SK-N-SH (cell line): ENCODE data around the gene PAQR7. TPM values are rescaled to one million over a fixed set of nuclear protein-coding genes. Genes with fewer than 3 reads are reported as not detected.
A peak's percentile ranks its signal among the peaks of the same experiment; 100 is the strongest.

ENCODE experiments used
- CHD2 ChIP-seq: fragments of 150-350 bp; IDR thresholded peaks from 2 replicates; pipeline ENCODE4 v1.6.1; 2018; ENCODE audit warnings: low read length; ENCODE audit not compliant: partially characterized antibody
- ELF1 ChIP-seq: IDR thresholded peaks from 2 replicates; pipeline ENCODE4 v1.4.0; 2012
- EP300 ChIP-seq, 2 experiments: IDR thresholded peaks; 2 replicates each; pipeline versions ENCODE4 v1.4.0 to v1.6.1; 2012; ENCODE audit warnings: borderline replicate concordance in 1 of 2, low read depth in 1 of 2, low read length in 1 of 2
- EZH2phosphoT487 ChIP-seq: fragments of 200-600 bp; sonication (generic); IDR thresholded peaks from 2 replicates; pipeline ENCODE4 v1.6.1; 2017; ENCODE audit warnings: low read depth, mixed run types, mild to moderate bottlenecking, antibody characterized with exemption, moderate library complexity, borderline replicate concordance
- FOSL2 ChIP-seq: IDR thresholded peaks from 2 replicates; pipeline ENCODE4 v1.4.0; 2012; ENCODE audit warnings: low read depth, mild to moderate bottlenecking, moderate library complexity, borderline replicate concordance
- GABPA ChIP-seq: IDR thresholded peaks from 2 replicates; pipeline ENCODE4 v1.4.0; 2012; ENCODE audit warnings: low read depth, mild to moderate bottlenecking
- MEF2A ChIP-seq: IDR thresholded peaks from 2 replicates; pipeline ENCODE4 v1.4.0; 2012; ENCODE audit warnings: low read depth, borderline replicate concordance
- MXI1 ChIP-seq: IDR thresholded peaks from 2 replicates; pipeline ENCODE4 v1.6.1; 2012; ENCODE audit warnings: mild to moderate bottlenecking, low read depth, low read length, improper control_type of control experiment
- NRF1 ChIP-seq: IDR thresholded peaks from 2 replicates; pipeline ENCODE4 v1.6.1; 2012; ENCODE audit warnings: low read depth, mild to moderate bottlenecking, low read length
- POLR2AphosphoS5 ChIP-seq: IDR thresholded peaks from 2 replicates; pipeline ENCODE4 v1.6.1; 2012; ENCODE audit warnings: low read depth, low read length
- RCOR1 ChIP-seq: fragments of 150-350 bp; IDR thresholded peaks from 2 replicates; pipeline ENCODE4 v1.6.1; 2017; ENCODE audit warnings: antibody characterized with exemption, low read length
- RXRA ChIP-seq: IDR thresholded peaks from 2 replicates; pipeline ENCODE4 v1.4.0; 2012; ENCODE audit warnings: low read depth, mild to moderate bottlenecking, borderline replicate concordance
- SMC3 ChIP-seq: IDR thresholded peaks from 2 replicates; pipeline ENCODE4 v1.6.1; 2012; ENCODE audit warnings: low read depth, low read length, improper control_type of control experiment
- TCF12 ChIP-seq: IDR thresholded peaks from 2 replicates; pipeline ENCODE4 v1.4.0; 2012
- TEAD4 ChIP-seq: IDR thresholded peaks from 2 replicates; pipeline ENCODE4 v1.4.0; 2012; ENCODE audit warnings: mild to moderate bottlenecking, borderline replicate concordance; ENCODE audit not compliant: insufficient read depth
- USF1 ChIP-seq: IDR thresholded peaks from 2 replicates; pipeline ENCODE4 v1.4.0; 2012; ENCODE audit warnings: low read depth, borderline replicate concordance
- YY1 ChIP-seq: IDR thresholded peaks from 2 replicates; pipeline ENCODE4 v1.4.0; 2012; ENCODE audit warnings: low read depth, mild to moderate bottlenecking
- polyA plus RNA-seq, 3 experiments: library from polyadenylated mRNA; depleted of rRNA; stranded (reverse); fragments of >200 nt; gene quantifications; 2 replicates each; pipeline ENCODE4 v1.2.3, GENCODE V29; 2012
- TF ChIP-seq, protein P1 (sequence below): IDR thresholded peaks from 2 replicates; pipeline ENCODE4 v1.4.0; 2012; ENCODE audit warnings: low read depth, borderline replicate concordance
- TF ChIP-seq, protein P2 (sequence below): IDR thresholded peaks from 2 replicates; pipeline ENCODE4 v1.6.1; 2012; ENCODE audit warnings: mild to moderate bottlenecking, low read depth, low read length, moderate library complexity
- TF ChIP-seq, protein P3 (sequence below): IDR thresholded peaks from 2 replicates; pipeline ENCODE4 v1.4.0; 2012; ENCODE audit warnings: low read depth
- TF ChIP-seq, protein P4 (sequence below): fragments of 150-350 bp; IDR thresholded peaks from 2 replicates; pipeline ENCODE4 v1.6.1; 2016; ENCODE audit warnings: mild to moderate bottlenecking, low read depth, low read length

PAQR7 gene
- polyA plus RNA-seq, 1 of the 3 experiments (the other 2 are of a cell fraction) = 5.6 TPM

GRCh38 chr1:25858906-25859789 lies 16.4 kb downstream of the PAQR7 start, which contains the start of gene AUNIP (continued):
- TF ChIP-seq EP300 (IDR thresholded peaks at IDR 0.05; ENCODE audit: borderline replicate concordance in 1 of 2, low read depth in 1 of 2, low read length in 1 of 2) (0 out of 4 replicates have a peak, but pooled peaks of 1 of the 2 experiments have one; percentile 26), FOSL2 (no peak), CHD2 (peak; percentile 77), YY1 (no peak), RXRA (no peak), POLR2AphosphoS5 (peak; percentile 85), SMC3 (no peak; the same call in 1 of the 2 replicates), TCF12 (no peak), NRF1 (peak; percentile 53; the same call in 1 of the 2 replicates), MXI1 (peak; percentile 96), EZH2phosphoT487 (no peak), TEAD4 (no peak), RCOR1 (no peak), MEF2A (no peak), GABPA (no peak), USF1 (no peak), ELF1 (no peak)
- TF ChIP-seq, protein P1, sequence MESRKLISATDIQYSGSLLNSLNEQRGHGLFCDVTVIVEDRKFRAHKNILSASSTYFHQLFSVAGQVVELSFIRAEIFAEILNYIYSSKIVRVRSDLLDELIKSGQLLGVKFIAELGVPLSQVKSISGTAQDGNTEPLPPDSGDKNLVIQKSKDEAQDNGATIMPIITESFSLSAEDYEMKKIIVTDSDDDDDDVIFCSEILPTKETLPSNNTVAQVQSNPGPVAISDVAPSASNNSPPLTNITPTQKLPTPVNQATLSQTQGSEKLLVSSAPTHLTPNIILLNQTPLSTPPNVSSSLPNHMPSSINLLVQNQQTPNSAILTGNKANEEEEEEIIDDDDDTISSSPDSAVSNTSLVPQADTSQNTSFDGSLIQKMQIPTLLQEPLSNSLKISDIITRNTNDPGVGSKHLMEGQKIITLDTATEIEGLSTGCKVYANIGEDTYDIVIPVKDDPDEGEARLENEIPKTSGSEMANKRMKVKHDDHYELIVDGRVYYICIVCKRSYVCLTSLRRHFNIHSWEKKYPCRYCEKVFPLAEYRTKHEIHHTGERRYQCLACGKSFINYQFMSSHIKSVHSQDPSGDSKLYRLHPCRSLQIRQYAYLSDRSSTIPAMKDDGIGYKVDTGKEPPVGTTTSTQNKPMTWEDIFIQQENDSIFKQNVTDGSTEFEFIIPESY = no peak
- TF ChIP-seq, protein P2, sequence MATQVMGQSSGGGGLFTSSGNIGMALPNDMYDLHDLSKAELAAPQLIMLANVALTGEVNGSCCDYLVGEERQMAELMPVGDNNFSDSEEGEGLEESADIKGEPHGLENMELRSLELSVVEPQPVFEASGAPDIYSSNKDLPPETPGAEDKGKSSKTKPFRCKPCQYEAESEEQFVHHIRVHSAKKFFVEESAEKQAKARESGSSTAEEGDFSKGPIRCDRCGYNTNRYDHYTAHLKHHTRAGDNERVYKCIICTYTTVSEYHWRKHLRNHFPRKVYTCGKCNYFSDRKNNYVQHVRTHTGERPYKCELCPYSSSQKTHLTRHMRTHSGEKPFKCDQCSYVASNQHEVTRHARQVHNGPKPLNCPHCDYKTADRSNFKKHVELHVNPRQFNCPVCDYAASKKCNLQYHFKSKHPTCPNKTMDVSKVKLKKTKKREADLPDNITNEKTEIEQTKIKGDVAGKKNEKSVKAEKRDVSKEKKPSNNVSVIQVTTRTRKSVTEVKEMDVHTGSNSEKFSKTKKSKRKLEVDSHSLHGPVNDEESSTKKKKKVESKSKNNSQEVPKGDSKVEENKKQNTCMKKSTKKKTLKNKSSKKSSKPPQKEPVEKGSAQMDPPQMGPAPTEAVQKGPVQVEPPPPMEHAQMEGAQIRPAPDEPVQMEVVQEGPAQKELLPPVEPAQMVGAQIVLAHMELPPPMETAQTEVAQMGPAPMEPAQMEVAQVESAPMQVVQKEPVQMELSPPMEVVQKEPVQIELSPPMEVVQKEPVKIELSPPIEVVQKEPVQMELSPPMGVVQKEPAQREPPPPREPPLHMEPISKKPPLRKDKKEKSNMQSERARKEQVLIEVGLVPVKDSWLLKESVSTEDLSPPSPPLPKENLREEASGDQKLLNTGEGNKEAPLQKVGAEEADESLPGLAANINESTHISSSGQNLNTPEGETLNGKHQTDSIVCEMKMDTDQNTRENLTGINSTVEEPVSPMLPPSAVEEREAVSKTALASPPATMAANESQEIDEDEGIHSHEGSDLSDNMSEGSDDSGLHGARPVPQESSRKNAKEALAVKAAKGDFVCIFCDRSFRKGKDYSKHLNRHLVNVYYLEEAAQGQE = no peak
- TF ChIP-seq, protein P3, sequence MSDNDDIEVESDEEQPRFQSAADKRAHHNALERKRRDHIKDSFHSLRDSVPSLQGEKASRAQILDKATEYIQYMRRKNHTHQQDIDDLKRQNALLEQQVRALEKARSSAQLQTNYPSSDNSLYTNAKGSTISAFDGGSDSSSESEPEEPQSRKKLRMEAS = peak; percentile 66
- TF ChIP-seq, protein P4, sequence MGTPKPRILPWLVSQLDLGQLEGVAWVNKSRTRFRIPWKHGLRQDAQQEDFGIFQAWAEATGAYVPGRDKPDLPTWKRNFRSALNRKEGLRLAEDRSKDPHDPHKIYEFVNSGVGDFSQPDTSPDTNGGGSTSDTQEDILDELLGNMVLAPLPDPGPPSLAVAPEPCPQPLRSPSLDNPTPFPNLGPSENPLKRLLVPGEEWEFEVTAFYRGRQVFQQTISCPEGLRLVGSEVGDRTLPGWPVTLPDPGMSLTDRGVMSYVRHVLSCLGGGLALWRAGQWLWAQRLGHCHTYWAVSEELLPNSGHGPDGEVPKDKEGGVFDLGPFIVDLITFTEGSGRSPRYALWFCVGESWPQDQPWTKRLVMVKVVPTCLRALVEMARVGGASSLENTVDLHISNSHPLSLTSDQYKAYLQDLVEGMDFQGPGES = no peak
